H1 (cell line): Measurements from ENCODE around the gene SURF4. TPM values are rescaled to one million over a fixed set of nuclear protein-coding genes. Genes with fewer than 3 reads are reported as not detected.

Source experiments
- CTCF ChIA-PET: fragments of 300-600 bp; sonication (Branson Sonifier 250); formaldehyde crosslinking; loops from one replicate; lab custom pipeline; 2021; ENCODE audit not compliant: partially characterized antibody; lab: Charles Lee
- POLR2A ChIA-PET: fragments of 300-600 bp; sonication (Branson Sonifier 250); formaldehyde crosslinking; loops from one replicate; lab custom pipeline; 2021; ENCODE audit warnings: inconsistent platforms; ENCODE audit not compliant: partially characterized antibody; lab: Charles Lee
- DNase-seq, 2 experiments: peaks; one replicate each; pipeline versions ENCODE4 v3.0.0 to v3.0.0-alpha.2; 2010 to 2022; ENCODE audit warnings: low spot score in 2 of 2, low read depth in 1 of 2, mixed read lengths in 1 of 2
- FAIRE-seq: peaks from 2 replicates; lab custom pipeline; 2011; peaks lifted over from hg19 to GRCh38; lab: Jason Lieb, UNC
- H2AFZ ChIP-seq: 2 replicates; pipeline ENCODE4 v1.8.1; 2012; ENCODE audit warnings: low read length, inconsistent platforms
- H2AK5ac ChIP-seq: 2 replicates; pipeline ENCODE4 v1.6.1; 2013; ENCODE audit warnings: low read depth, low read length
- H2BK120ac ChIP-seq: replicated peaks from 2 replicates; pipeline ENCODE3; 2013; ENCODE audit warnings: low read depth, low read length, inconsistent platforms
- H2BK12ac ChIP-seq: 2 replicates; pipeline ENCODE4 v1.6.1; 2013; ENCODE audit warnings: low read depth, low read length
- H2BK15ac ChIP-seq: 2 replicates; pipeline ENCODE4 v1.6.1; 2013; ENCODE audit warnings: low read length
- H2BK20ac ChIP-seq: 2 replicates; pipeline ENCODE4 v1.6.1; 2013; ENCODE audit warnings: low read length
- H2BK5ac ChIP-seq: 2 replicates; pipeline ENCODE4 v1.6.1; 2013; ENCODE audit warnings: low read depth, low read length
- H3K14ac ChIP-seq: 2 replicates; pipeline ENCODE4 v1.6.1; 2013; ENCODE audit warnings: inconsistent platforms; ENCODE audit not compliant: insufficient read length
- H3K18ac ChIP-seq: 2 replicates; pipeline ENCODE4 v1.6.1; 2013; ENCODE audit warnings: low read length; ENCODE audit errors: extremely low read depth
- H3K23ac ChIP-seq: 2 replicates; pipeline ENCODE4 v1.6.1; 2013; ENCODE audit warnings: inconsistent platforms; ENCODE audit not compliant: insufficient read length
- H3K23me2 ChIP-seq: 2 replicates; pipeline ENCODE4 v1.6.1; 2013; ENCODE audit warnings: low read depth, low read length
- H3K27ac ChIP-seq: 2 replicates; pipeline ENCODE4 v1.6.1; 2011; ENCODE audit warnings: low read depth, low read length, inconsistent platforms
- H3K27me3 ChIP-seq, 4 experiments: replicated peaks in 1 of 4; 1 replicate in 1 of 4; 2 replicates in 3 of 4; pipeline versions ENCODE4 v1.6.1 to v1.8.1; 2011 to 2013; ENCODE audit warnings: low read length in 3 of 4, mild to moderate bottlenecking in 3 of 4, inconsistent platforms in 2 of 4, mixed read lengths in 2 of 4, moderate library complexity in 1 of 4; ENCODE audit not compliant: control insufficient read depth in 3 of 4, insufficient read depth in 3 of 4; ENCODE audit errors: extremely low read depth in 1 of 4
- H3K36me3 ChIP-seq, 4 experiments: 2 replicates each; pipeline versions ENCODE4 v1.6.1 to v1.8.1; 2011 to 2013; ENCODE audit warnings: mild to moderate bottlenecking in 4 of 4, low read length in 3 of 4, moderate library complexity in 2 of 4, control low read depth in 1 of 4, inconsistent platforms in 1 of 4; ENCODE audit not compliant: insufficient read depth in 4 of 4, control insufficient read depth in 2 of 4
- H3K4ac ChIP-seq: replicated peaks from 2 replicates; pipeline ENCODE3; 2013; ENCODE audit warnings: low read length, low read depth, mixed read lengths, inconsistent platforms; ENCODE audit not compliant: insufficient read length
- H3K4me1 ChIP-seq, 4 experiments: replicated peaks in 1 of 4; 1 replicate in 1 of 4; 2 replicates in 3 of 4; pipeline versions ENCODE4 v1.6.1 to v1.8.1; 2011 to 2013; ENCODE audit warnings: low read length in 3 of 4, inconsistent platforms in 2 of 4, mixed read lengths in 1 of 4; ENCODE audit not compliant: insufficient read depth in 4 of 4, control insufficient read depth in 3 of 4
- H3K4me2 ChIP-seq, 2 experiments: 2 replicates each; pipeline versions ENCODE4 v1.6.1 to v1.8.1; 2011 to 2013; ENCODE audit warnings: low read depth in 2 of 2, low read length in 2 of 2, control low read depth in 1 of 2, inconsistent platforms in 1 of 2, mild to moderate bottlenecking in 1 of 2; ENCODE audit not compliant: insufficient read depth in 1 of 2
- H3K4me3 ChIP-seq, 4 experiments: fragments of 200-600, 300-600 bp in 1 of 4; sonication (generic), shearing (Covaris generic), sonication (Bioruptor Twin) in 1 of 4; 2 replicates each; pipeline versions ENCODE4 v1.5.1 to v1.8.1; 2011 to 2016; ENCODE audit warnings: low read length in 4 of 4, low read depth in 3 of 4, control low read depth in 2 of 4, inconsistent platforms in 2 of 4, mild to moderate bottlenecking in 2 of 4, mixed read lengths in 1 of 4, moderate library complexity in 1 of 4; ENCODE audit not compliant: insufficient read depth in 2 of 4; ENCODE audit errors: extremely low read depth in 1 of 4
- H3K56ac ChIP-seq: replicated peaks from 2 replicates; pipeline ENCODE3; 2013; ENCODE audit warnings: low read depth, mild to moderate bottlenecking, mixed read lengths, low read length, inconsistent platforms; ENCODE audit not compliant: insufficient read length
- H3K79me1 ChIP-seq: 2 replicates; pipeline ENCODE4 v1.6.1; 2013; ENCODE audit warnings: low read depth, low read length, control low read depth
- H3K79me2 ChIP-seq, 2 experiments: 2 replicates each; pipeline versions ENCODE4 v1.6.1 to v1.8.1; 2012 to 2013; ENCODE audit warnings: low read length in 2 of 2, mild to moderate bottlenecking in 2 of 2, inconsistent platforms in 1 of 2; ENCODE audit not compliant: insufficient read depth in 2 of 2, control insufficient read depth in 1 of 2
- H3K9ac ChIP-seq, 4 experiments: replicated peaks in 1 of 4; 1 replicate in 1 of 4; 2 replicates in 3 of 4; pipeline versions ENCODE4 v1.6.1 to v1.8.1; 2011 to 2013; ENCODE audit warnings: low read depth in 3 of 4, low read length in 3 of 4, control low read depth in 2 of 4, mild to moderate bottlenecking in 2 of 4, moderate library complexity in 2 of 4, inconsistent platforms in 1 of 4; ENCODE audit errors: extremely low read depth in 1 of 4
- H3K9me3 ChIP-seq, 2 experiments: 2 replicates each; pipeline versions ENCODE4 v1.6.1 to v1.8.1; 2012 to 2013; ENCODE audit warnings: mild to moderate bottlenecking in 2 of 2, moderate library complexity in 2 of 2, control low read depth in 1 of 2, inconsistent platforms in 1 of 2, low read depth in 1 of 2, low read length in 1 of 2, mixed read lengths in 1 of 2; ENCODE audit not compliant: insufficient read depth in 2 of 2
- H4K20me1 ChIP-seq, 2 experiments: replicated peaks in 1 of 2; 2 replicates each; pipeline versions ENCODE3 to v1.8.1; 2011 to 2013; ENCODE audit warnings: inconsistent platforms in 2 of 2, low read length in 2 of 2, mild to moderate bottlenecking in 1 of 2; ENCODE audit not compliant: insufficient read depth in 2 of 2, control insufficient read depth in 1 of 2
- H4K5ac ChIP-seq: 2 replicates; pipeline ENCODE4 v1.6.1; 2013; ENCODE audit warnings: low read length, low read depth, mixed read lengths, inconsistent platforms; ENCODE audit not compliant: insufficient read length
- H4K8ac ChIP-seq: 2 replicates; pipeline ENCODE4 v1.8.0; 2013; ENCODE audit warnings: mild to moderate bottlenecking, moderate library complexity, low read length, inconsistent platforms; ENCODE audit not compliant: insufficient read depth; ENCODE audit errors: extremely low read depth
- H4K91ac ChIP-seq: replicated peaks from 2 replicates; pipeline ENCODE3; 2013; ENCODE audit warnings: low read length, mixed read lengths, inconsistent platforms; ENCODE audit not compliant: insufficient read length
- BCL11A ChIP-seq, 2 experiments: IDR thresholded peaks; one replicate each; pipeline ENCODE4 v1.6.1; 2011; ENCODE audit warnings: low read depth in 2 of 2, low read length in 2 of 2, mild to moderate bottlenecking in 2 of 2
- CBX8 ChIP-seq: fragments of 300-800, 300-1000 bp; sonication (generic); IDR thresholded peaks from 2 replicates; pipeline ENCODE4 v1.7.1; 2016; ENCODE audit warnings: low read depth, low read length, borderline replicate concordance
- RAD21 ChIP-seq, 2 experiments: IDR thresholded peaks in 1 of 2; conservative IDR thresholded peaks in 1 of 2; 2 replicates each; pipeline ENCODE4 v1.6.1; 2011; ENCODE audit warnings: low read depth in 2 of 2, low read length in 2 of 2, improper control_type of control experiment in 1 of 2, inconsistent platforms in 1 of 2, mild to moderate bottlenecking in 1 of 2, moderate library complexity in 1 of 2
- SIRT6 ChIP-seq: IDR thresholded peaks from one replicate; pipeline ENCODE4 v1.7.1; 2012; ENCODE audit warnings: low read length, inconsistent platforms
- WGBS, 2 experiments: shearing (Covaris generic) in 1 of 2; methylation state at CpG; one replicate each; pipeline versions ENCODE4 v1.1.6 to v1.1.7; 2013 to 2015; ENCODE audit warnings: low lambda C conversion rate in 2 of 2, mixed read lengths in 2 of 2, inconsistent platforms in 1 of 2, low coverage in 1 of 2, missing lambda C conversion rate in 1 of 2; ENCODE audit not compliant: insufficient replicate concordance in 2 of 2, insufficient coverage in 1 of 2, insufficient read length in 1 of 2; ENCODE audit errors: extremely low coverage in 1 of 2, missing lambda C conversion rate in 1 of 2; 5-methylcytosine and 5-hydroxymethylcytosine counted together
- polyA plus RNA-seq, 7 experiments: library from polyadenylated mRNA; depleted of rRNA in 3 of 7; stranded (reverse) in 5 of 7; unstranded in 2 of 7; fragments of >200 nt in 5 of 7; fragments of 200-250 nt in 2 of 7; gene quantifications; 1 replicate in 5 of 7; 2 replicates in 1 of 7; 4 replicates in 1 of 7; pipeline versions ENCODE4 v1.2.1 to v1.2.3, GENCODE V29; 2011 to 2013; ENCODE audit warnings: missing spikeins in 2 of 7, mixed read lengths in 2 of 7
- total RNA-seq: library from RNA; stranded (reverse); fragmentation: NEBNext Ultra II Directional; extraction: Animal tissue kit (Norgen Biotek cat#: 25700); gene quantifications from 2 replicates; pipeline ENCODE4 v1.2.1, GENCODE V29; 2021
- TF ChIP-seq, protein P1 (sequence below), 3 experiments: IDR thresholded peaks; 1 replicate in 2 of 3; 2 replicates in 1 of 3; pipeline versions ENCODE4 v1.5.1 to v1.6.1; 2011; ENCODE audit warnings: low read length in 3 of 3, mild to moderate bottlenecking in 3 of 3, inconsistent platforms in 2 of 3, low read depth in 1 of 3, moderate library complexity in 1 of 3; ENCODE audit not compliant: insufficient read depth in 1 of 3; ENCODE audit errors: control extremely low read depth in 1 of 3

Gene SURF4
- total and polyA plus RNA-seq, 2 of the 8 experiments (the other 6 are each of a cell fraction or from before 2014, with no cell fraction given) = 176 to 182 TPM

DNA sequence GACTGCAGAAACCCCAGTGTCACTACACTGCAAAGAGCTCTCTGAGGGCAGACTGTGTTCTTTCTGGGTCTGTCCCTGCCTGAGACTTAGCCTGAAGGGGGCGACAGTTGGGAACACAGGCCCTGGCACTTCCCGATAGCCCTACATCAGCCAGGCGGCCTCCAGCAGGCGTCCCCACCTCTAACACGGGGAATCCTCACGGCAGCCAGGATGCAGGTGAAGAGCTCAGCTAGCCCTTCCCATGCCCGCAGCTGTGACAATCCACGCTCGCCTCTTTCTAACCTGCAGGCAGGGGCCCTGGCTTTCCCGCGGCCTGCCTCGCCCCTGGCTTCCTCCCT, 33.8 kb downstream of the SURF4 start:
- H2AK5ac ChIP-seq = no peak overlapping the region
- H4K5ac ChIP-seq = no peak overlapping the region
- no peak overlapping the region for H3K4me3 ChIP-seq
- H3K23ac ChIP-seq = no peak overlapping the region
- H4K20me1 ChIP-seq = peaks cover 12 to 34% of the 10 kb centered on the region in 2 experiments
- no peak overlapping the region for H2BK120ac ChIP-seq
- no peak overlapping the region for H3K4ac ChIP-seq
- no peak overlapping the region for H3K18ac ChIP-seq
- no peak overlapping the region for H3K9ac ChIP-seq
- 74% methylated on average over 9 of the region's 12 CpGs; no CpG with 5 or more reads in 1 of the 2 experiments for WGBS, 2 experiments
- ChIA-PET POLR2A (interaction anchor here (0.8 to 14.8 kb wide), 6 partner anchors 11 to 119 kb away, joined by 3 to 303 read pairs (median 6); partner anchors contain the start of genes ADAMTS13, MED22, RPL7A and SURF1), CTCF (interaction anchor here (0.8 to 5.5 kb wide), 30 partner anchors 9 to 228 kb away, joined by 3 to 45 read pairs (median 5); partner anchors contain the start of genes SLC2A6 and SURF1)
- no peak overlapping the region for H2BK15ac ChIP-seq
- FAIRE-seq (no peak), DNase-seq (peak in 1 of 2 experiments; percentile 76)
- H4K91ac ChIP-seq = no peak overlapping the region
- H4K8ac ChIP-seq = no peak overlapping the region; the same call in 1 of the 2 replicates
- peaks cover 17% of the 10 kb centered on the region for H3K79me1 ChIP-seq
- H3K9me3 ChIP-seq = no peaks in the 10 kb centered on the region
- H2BK5ac ChIP-seq = 0 out of 2 replicates have a peak overlapping the region, but pooled peaks have one; percentile 18
- peaks cover 0 to 7% (median 5%) of the 10 kb centered on the region in 4 experiments; a peak in 5 of 7 replicates for H3K4me1 ChIP-seq
- peaks cover 4 to 20% of the 10 kb centered on the region in 2 experiments; a peak in 3 of 4 replicates for H3K79me2 ChIP-seq
- TF ChIP-seq CBX8 (no peak), BCL11A (IDR thresholded peaks at IDR 0.05; ENCODE audit: low read depth in 2 of 2, low read length in 2 of 2) (no peak), SIRT6 (no peak), RAD21 (IDR thresholded peaks at IDR 0.05 in 1 of 2, conservative IDR thresholded peaks at IDR 0.05 in 1 of 2; ENCODE audit: low read depth in 2 of 2, low read length in 2 of 2) (peak; percentile 19 to 33; a peak in 3 of 4 replicates)
- TF ChIP-seq, protein P1, sequence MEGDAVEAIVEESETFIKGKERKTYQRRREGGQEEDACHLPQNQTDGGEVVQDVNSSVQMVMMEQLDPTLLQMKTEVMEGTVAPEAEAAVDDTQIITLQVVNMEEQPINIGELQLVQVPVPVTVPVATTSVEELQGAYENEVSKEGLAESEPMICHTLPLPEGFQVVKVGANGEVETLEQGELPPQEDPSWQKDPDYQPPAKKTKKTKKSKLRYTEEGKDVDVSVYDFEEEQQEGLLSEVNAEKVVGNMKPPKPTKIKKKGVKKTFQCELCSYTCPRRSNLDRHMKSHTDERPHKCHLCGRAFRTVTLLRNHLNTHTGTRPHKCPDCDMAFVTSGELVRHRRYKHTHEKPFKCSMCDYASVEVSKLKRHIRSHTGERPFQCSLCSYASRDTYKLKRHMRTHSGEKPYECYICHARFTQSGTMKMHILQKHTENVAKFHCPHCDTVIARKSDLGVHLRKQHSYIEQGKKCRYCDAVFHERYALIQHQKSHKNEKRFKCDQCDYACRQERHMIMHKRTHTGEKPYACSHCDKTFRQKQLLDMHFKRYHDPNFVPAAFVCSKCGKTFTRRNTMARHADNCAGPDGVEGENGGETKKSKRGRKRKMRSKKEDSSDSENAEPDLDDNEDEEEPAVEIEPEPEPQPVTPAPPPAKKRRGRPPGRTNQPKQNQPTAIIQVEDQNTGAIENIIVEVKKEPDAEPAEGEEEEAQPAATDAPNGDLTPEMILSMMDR (IDR thresholded peaks at IDR 0.05; ENCODE audit: control extremely low read depth in 1 of 3, insufficient read depth in 1 of 3, low read depth in 1 of 3, low read length in 3 of 3) = peak in 2 of 3 experiments; percentile 81 to 86; a peak in 3 of 4 replicates
- TF ChIP-seq, all 59 proteins: peak for 2
- H2BK12ac ChIP-seq = no peak overlapping the region
- H3K36me3 ChIP-seq = peaks cover 31 to 70% (median 53%) of the 10 kb centered on the region in 4 experiments
- no peak overlapping the region for H3K56ac ChIP-seq
- H3K27me3 ChIP-seq = no peaks in the 10 kb centered on the region
- no peak overlapping the region for H3K14ac ChIP-seq
- H3K4me2 ChIP-seq = no peak overlapping the region
- H2BK20ac ChIP-seq = no peak overlapping the region
- no peak overlapping the region for H2AFZ ChIP-seq
- H3K27ac ChIP-seq = no peak overlapping the region
- H3K23me2 ChIP-seq = peaks cover 3% of the 10 kb centered on the region; the same call in 1 of the 2 replicates
